NB4 (cell line): Measurements from ENCODE around the gene ZNF276.

Source experiments
- CTCF ChIP-seq: IDR thresholded peaks from one replicate; pipeline ENCODE4 v1.5.1; 2012; ENCODE audit warnings: low read depth, low read length
- MAX ChIP-seq: IDR thresholded peaks from 2 replicates; pipeline ENCODE4 v1.6.1; 2011; ENCODE audit warnings: low read depth, low read length
- MYC ChIP-seq: IDR thresholded peaks from 2 replicates; pipeline ENCODE4 v1.6.1; 2011; ENCODE audit warnings: low read depth, low read length
- POLR2A ChIP-seq: IDR thresholded peaks from 2 replicates; pipeline ENCODE4 v1.6.1; 2011; ENCODE audit warnings: mild to moderate bottlenecking; ENCODE audit not compliant: insufficient read length; ENCODE audit errors: extremely low read depth

- no peak for TF ChIP-seq MYC
- no peak for TF ChIP-seq CTCF
- TF ChIP-seq MAX = no peak
- no peak for TF ChIP-seq POLR2A
These were observed 16.7 kb downstream of the ZNF276 start for GRCh38 chr16:89738072-89738377.
